BJ (cell line): ENCODE data around the gene FBXO46. TPM values are rescaled to one million over a fixed set of nuclear protein-coding genes. Genes with fewer than 3 reads are reported as not detected.

Experiments used
- CTCF ChIA-PET: fragments of 350-600 bp; formaldehyde crosslinking; extraction: SDS; loops from one replicate; lab custom pipeline; 2021; ENCODE audit warnings: antibody characterized with exemption, inconsistent platforms; lab: Yijun Ruan, JAX
- POLR2A ChIA-PET: fragments of 300-600 bp; sonication (Branson Sonifier 250); formaldehyde crosslinking; extraction: SDS; loops from one replicate; lab custom pipeline; 2021; ENCODE audit warnings: antibody characterized with exemption; lab: Charles Lee
- DNase-seq: peaks from one replicate; pipeline ENCODE4 v3.0.0-alpha.2; 2011; ENCODE audit warnings: low read depth
- H3K27me3 ChIP-seq: 2 replicates; pipeline ENCODE4 v1.6.0; 2011; ENCODE audit warnings: low read length; ENCODE audit not compliant: control insufficient read depth, insufficient read depth
- H3K36me3 ChIP-seq: 2 replicates; pipeline ENCODE4 v1.5.1; 2011; ENCODE audit warnings: low read length; ENCODE audit not compliant: control insufficient read depth, insufficient read depth
- H3K4me3 ChIP-seq: 2 replicates; pipeline ENCODE4 v1.5.1; 2011; ENCODE audit warnings: low read depth, mild to moderate bottlenecking, control low read depth, low read length
- polyA plus RNA-seq: library from polyadenylated mRNA; depleted of rRNA; stranded (reverse); fragments of >200 nt; gene quantifications from 2 replicates; pipeline ENCODE4 v1.2.3, GENCODE V29; 2011
- TF ChIP-seq, protein P1 (sequence below): IDR thresholded peaks from 2 replicates; pipeline ENCODE4 v1.5.1; 2011; ENCODE audit warnings: low read depth, mild to moderate bottlenecking, control low read depth, inconsistent platforms, low read length, moderate library complexity; ENCODE audit not compliant: insufficient read depth

Gene FBXO46
- polyA plus RNA-seq, 1 experiment: 2.3 TPM

DNA sequence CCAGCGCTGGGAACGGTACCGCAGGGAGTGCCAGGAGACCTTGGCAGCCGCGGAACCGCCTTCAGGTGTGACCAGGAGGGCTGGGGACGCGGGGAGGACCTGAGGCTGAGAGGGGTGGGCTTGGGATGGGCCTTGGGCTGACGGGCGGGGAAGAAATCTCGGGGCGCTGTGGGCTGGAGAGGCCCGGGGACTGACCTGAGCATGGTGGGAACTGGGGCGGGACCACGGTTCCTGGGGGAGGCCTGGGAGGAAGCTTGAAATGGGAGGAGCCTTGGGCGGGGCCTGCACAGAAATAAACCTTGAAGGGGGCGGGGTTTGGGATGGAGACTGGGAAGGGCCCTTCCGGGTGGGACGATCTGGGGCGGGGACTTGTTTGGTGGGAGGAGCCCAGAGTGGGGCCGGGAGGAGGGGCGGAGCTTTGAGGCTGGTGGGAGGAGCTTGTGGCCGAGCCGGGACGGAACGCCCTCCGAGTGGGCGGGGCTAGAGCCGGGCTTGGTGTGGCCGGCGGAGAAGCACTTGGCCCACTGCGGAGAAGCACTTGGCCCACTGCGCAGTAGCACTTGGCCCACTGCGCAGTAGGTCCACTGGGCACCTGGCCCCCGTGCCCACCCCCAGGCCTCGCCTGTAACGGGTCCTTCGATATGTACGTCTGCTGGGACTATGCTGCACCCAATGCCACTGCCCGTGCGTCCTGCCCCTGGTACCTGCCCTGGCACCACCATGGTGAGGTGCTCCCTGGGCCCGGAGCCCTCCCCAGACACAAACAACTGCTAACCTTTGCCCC lies 59.8 kb downstream of the FBXO46 start:
- ChIA-PET CTCF (interaction anchor here (0.8 to 1.2 kb wide), 5 partner anchors 10 to 185 kb away, joined by 3 to 5 read pairs (median 3); partner anchors contain the start of gene SNRPD2), POLR2A (interaction anchor here (0.6 kb wide), 3 partner anchors 55 to 112 kb away, joined by 5 to 15 read pairs (median 14); partner anchors contain the start of gene DMPK)
- TF ChIP-seq, protein P1, sequence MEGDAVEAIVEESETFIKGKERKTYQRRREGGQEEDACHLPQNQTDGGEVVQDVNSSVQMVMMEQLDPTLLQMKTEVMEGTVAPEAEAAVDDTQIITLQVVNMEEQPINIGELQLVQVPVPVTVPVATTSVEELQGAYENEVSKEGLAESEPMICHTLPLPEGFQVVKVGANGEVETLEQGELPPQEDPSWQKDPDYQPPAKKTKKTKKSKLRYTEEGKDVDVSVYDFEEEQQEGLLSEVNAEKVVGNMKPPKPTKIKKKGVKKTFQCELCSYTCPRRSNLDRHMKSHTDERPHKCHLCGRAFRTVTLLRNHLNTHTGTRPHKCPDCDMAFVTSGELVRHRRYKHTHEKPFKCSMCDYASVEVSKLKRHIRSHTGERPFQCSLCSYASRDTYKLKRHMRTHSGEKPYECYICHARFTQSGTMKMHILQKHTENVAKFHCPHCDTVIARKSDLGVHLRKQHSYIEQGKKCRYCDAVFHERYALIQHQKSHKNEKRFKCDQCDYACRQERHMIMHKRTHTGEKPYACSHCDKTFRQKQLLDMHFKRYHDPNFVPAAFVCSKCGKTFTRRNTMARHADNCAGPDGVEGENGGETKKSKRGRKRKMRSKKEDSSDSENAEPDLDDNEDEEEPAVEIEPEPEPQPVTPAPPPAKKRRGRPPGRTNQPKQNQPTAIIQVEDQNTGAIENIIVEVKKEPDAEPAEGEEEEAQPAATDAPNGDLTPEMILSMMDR: no peak
- peaks cover 1% of the 10 kb centered on the region; the same call in 1 of the 2 replicates for H3K27me3 ChIP-seq
- no peaks in the 10 kb centered on the region for H3K36me3 ChIP-seq
- DNase-seq: no peak
- H3K4me3 ChIP-seq: peak overlapping the region; percentile 29

DNA sequence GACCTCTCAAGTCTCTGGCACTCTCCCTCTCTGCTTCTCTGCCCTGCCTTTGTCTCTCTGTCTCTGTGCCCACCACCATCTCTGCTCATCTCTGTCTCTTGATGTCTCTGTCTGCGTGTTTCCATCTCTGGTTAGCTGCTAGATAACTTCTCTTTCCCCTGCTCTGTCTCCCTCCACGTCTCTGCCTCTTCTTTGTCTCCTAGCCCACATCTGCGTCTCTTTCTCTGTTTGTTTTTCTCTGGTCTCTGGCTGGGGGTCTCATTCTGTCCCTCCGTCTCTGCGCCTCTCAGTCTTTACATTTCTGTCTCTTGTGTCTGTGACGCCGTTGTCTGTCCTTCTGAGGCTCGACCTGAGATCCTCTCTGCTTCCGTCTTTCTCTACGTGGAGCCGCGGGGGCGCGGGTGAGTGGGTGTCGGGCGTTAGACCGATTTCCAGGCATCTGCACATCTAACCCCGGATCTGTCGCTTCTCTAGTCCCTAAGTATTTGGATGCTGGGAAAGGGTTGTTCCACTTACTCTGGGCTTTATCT lies 62.3 kb downstream of the FBXO46 start:
- Histone ChIP-seq H3K36me3 (no peaks in the 10 kb centered on the region), H3K27me3 (peaks cover 1% of the 10 kb centered on the region; the same call in 1 of the 2 replicates), H3K4me3 (peak overlapping the region; percentile 40)
- POLR2A ChIA-PET: no interaction called here
- DNase-seq: no peak
- TF ChIP-seq, protein P1: no peak
- CTCF ChIA-PET: interaction anchor here (1.0 to 2.1 kb wide), 4 partner anchors 12 to 27 kb away, joined by 3 to 22 read pairs (median 6); no protein-coding TSS in a partner anchor

DNA sequence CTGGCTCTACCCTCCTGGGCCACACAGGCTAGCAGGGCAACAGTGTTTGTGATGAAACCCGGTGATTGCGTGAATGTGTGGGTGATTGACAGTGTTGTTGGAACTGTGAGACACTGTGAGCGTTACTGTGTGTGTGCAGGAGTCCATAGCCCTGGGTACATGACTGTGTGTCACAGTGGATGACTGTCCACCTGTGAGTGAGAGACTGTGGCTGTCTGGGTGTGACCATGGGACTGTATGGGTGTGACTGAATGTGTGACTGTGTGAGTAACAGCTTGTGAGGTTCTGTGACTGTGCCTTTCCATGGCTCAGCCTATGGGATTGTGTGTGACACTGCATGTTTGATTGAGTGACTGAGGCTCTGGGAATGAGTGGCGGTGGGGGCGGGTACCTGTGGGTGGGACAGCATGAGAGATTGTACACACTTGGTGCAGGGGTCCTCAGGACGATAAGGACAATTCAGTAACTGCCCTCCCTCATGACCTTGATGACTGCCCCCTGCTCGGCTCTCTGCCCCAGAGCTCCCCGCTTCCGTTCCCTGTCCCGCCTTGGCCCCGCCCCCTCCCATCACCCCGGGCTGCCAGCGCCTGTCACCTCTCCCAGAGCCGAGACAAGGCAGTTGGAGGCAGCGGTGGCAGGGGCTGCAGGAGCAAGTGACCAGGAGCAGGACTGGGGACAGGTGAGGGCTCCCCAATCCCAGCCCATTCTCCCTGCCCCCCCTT lies 62.9 kb downstream of the FBXO46 start, which contains the start of gene GIPR:
Gene GIPR, plus strand, starts transcription at position 602 of the 722 bp plus-strand sequence. CDS start 1,300 bp downstream, outside the sequence.
- TF ChIP-seq, protein P1: no peak
- CTCF ChIA-PET: interaction anchor here (1.0 to 2.1 kb wide), 3 partner anchors 13 to 28 kb away, joined by 3 to 22 read pairs (median 8); no protein-coding TSS in a partner anchor
- H3K27me3 ChIP-seq: peaks cover 1% of the 10 kb centered on the region; the same call in 1 of the 2 replicates
- peak within 1 kb of the TSS; percentile 40 for H3K4me3 ChIP-seq
- no peak for DNase-seq
- H3K36me3 ChIP-seq: no peaks in the 10 kb centered on the region
- POLR2A ChIA-PET: interaction anchor here (0.5 to 0.6 kb wide), 2 partner anchors 160 to 629 kb away, joined by 4 to 10 read pairs; partner anchors contain the start of gene CLASRP

DNA sequence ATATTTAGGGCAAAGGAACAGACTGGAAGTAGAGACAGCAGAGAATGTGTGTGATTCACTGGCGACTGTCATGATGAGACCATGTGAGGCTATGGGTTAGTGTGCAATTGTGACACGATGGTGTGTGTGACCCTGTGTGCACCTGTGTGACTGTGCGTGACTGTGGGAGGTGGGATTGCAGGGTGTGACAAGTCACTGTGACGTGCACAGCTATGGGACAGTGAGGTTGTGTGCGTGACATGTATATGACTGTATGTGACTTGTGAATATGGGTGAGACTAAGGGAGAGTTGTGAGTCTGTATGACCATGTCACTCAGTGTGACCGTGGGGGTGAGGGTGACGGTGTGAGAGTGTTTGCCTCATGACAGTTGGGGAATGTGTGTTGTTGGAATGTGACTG lies 66.1 kb downstream of the FBXO46 start:
- peaks cover 6% of the 10 kb centered on the region; the same call in 1 of the 2 replicates for H3K27me3 ChIP-seq
- no peak overlapping the region for H3K4me3 ChIP-seq
- TF ChIP-seq, protein P1: no peak
- no peaks in the 10 kb centered on the region for H3K36me3 ChIP-seq
- no peak for DNase-seq
- ChIA-PET POLR2A (no interaction called here), CTCF (interaction anchor here (1.5 kb wide), 1 partner anchor 22 kb away, joined by 3 read pairs; no protein-coding TSS in a partner anchor)
